ENCODE data around the gene CCNY. TPM values are rescaled to one million over a fixed set of nuclear protein-coding genes. Genes with fewer than 3 reads are reported as not detected.

The CCNY gene
- total and polyA plus RNA-seq, 12 donors, result 26.0 to 99.4 (median 88.9) TPM

GRCh38 chr10:35425595-35425994 is 89.3 kb downstream of the CCNY start:
- 65 to 80% methylated on average over 1 of the region's 1 CpG for WGBS, 2 donors
- H3K4me3 ChIP-seq, result no peak overlapping the region
- TF ChIP-seq, protein P1, sequence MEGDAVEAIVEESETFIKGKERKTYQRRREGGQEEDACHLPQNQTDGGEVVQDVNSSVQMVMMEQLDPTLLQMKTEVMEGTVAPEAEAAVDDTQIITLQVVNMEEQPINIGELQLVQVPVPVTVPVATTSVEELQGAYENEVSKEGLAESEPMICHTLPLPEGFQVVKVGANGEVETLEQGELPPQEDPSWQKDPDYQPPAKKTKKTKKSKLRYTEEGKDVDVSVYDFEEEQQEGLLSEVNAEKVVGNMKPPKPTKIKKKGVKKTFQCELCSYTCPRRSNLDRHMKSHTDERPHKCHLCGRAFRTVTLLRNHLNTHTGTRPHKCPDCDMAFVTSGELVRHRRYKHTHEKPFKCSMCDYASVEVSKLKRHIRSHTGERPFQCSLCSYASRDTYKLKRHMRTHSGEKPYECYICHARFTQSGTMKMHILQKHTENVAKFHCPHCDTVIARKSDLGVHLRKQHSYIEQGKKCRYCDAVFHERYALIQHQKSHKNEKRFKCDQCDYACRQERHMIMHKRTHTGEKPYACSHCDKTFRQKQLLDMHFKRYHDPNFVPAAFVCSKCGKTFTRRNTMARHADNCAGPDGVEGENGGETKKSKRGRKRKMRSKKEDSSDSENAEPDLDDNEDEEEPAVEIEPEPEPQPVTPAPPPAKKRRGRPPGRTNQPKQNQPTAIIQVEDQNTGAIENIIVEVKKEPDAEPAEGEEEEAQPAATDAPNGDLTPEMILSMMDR (IDR thresholded peaks at IDR 0.05), result no peak
- intact Hi-C loops (cut with DNase I), result no loop called here
- H3K36me3 ChIP-seq, result peaks cover 0 to 4% (median 0%) of the 10 kb centered on the region in 9 donors
- H3K9me3 ChIP-seq, result no peaks in the 10 kb centered on the region
- DNase-seq (no peak), ATAC-seq (no peak)
- no peaks in the 10 kb centered on the region for H3K27me3 ChIP-seq
- peaks cover 25 to 80% (median 61%) of the 10 kb centered on the region in 9 donors for H3K4me1 ChIP-seq
- no peak overlapping the region for H3K27ac ChIP-seq

- TF ChIP-seq, protein P1 (IDR thresholded peaks at IDR 0.05), result no peak
- DNase-seq (no peak), ATAC-seq (no peak)
- Histone ChIP-seq H3K36me3 (peaks cover 0 to 4% (median 0%) of the 10 kb centered on the region in 9 donors), H3K27ac (no peak overlapping the region), H3K4me3 (no peak overlapping the region), H3K9me3 (no peaks in the 10 kb centered on the region), H3K27me3 (no peaks in the 10 kb centered on the region), H3K4me1 (peaks cover 14 to 72% (median 53%) of the 10 kb centered on the region in 9 donors)
- intact Hi-C loops (cut with DNase I), result no loop called here
Observed at GRCh38 chr10:35426657-35427056, 90.3 kb downstream of the CCNY start.

- no peaks in the 10 kb centered on the region for H3K27me3 ChIP-seq
- no peak for ATAC-seq
Observed at GRCh38 chr10:35427543-35427942, 91.2 kb downstream of the CCNY start.

GRCh38 chr10:35428521-35428920 is 92.2 kb downstream of the CCNY start:
- Histone ChIP-seq H3K9me3 (no peaks in the 10 kb centered on the region), H3K4me1 (peaks cover 10 to 67% (median 46%) of the 10 kb centered on the region in 9 donors), H3K27ac (no peak overlapping the region), H3K36me3 (peaks cover 0 to 4% (median 0%) of the 10 kb centered on the region in 9 donors), H3K4me3 (no peak overlapping the region), H3K27me3 (no peaks in the 10 kb centered on the region)
- DNase-seq (no peak), ATAC-seq (no peak)
- intact Hi-C loops (cut with DNase I), result no loop called here
- TF ChIP-seq, protein P1 (IDR thresholded peaks at IDR 0.05), result no peak
- 95 to 96% methylated on average over 1 of the region's 1 CpG for WGBS, 2 donors

More at GRCh38 chr10:35427543-35427942, 91.2 kb downstream of the CCNY start:
- Histone ChIP-seq H3K9me3 (no peaks in the 10 kb centered on the region), H3K27ac (no peak overlapping the region), H3K4me3 (no peak overlapping the region), H3K4me1 (peaks cover 10 to 72% (median 52%) of the 10 kb centered on the region in 9 donors), H3K36me3 (peaks cover 0 to 4% (median 0%) of the 10 kb centered on the region in 9 donors)
- intact Hi-C loops (cut with DNase I), result no loop called here
- 38 to 48% methylated on average over 1 of the region's 1 CpG for WGBS, 2 donors
- TF ChIP-seq, protein P1 (IDR thresholded peaks at IDR 0.05), result no peak
- no peak for DNase-seq
